Endothelial cell of umbilical vein (primary cell): ENCODE measurements around the gene EHMT1.

Experiments used
- CTCF ChIP-seq, 2 donors: IDR thresholded peaks; 1 replicate in 1 of 2; 2 replicates in 1 of 2; pipeline ENCODE4 v1.5.1; 2011; ENCODE audit warnings: low read length in 2 of 2, mild to moderate bottlenecking in 2 of 2, moderate library complexity in 2 of 2, control low read depth in 1 of 2, inconsistent platforms in 1 of 2, low read depth in 1 of 2; ENCODE audit not compliant: insufficient read depth in 1 of 2; ENCODE audit errors: extremely low read depth in 1 of 2
- EZH2 ChIP-seq: IDR thresholded peaks from 2 replicates; pipeline ENCODE4 v1.6.1; 2012; ENCODE audit warnings: borderline replicate concordance, low read depth, mild to moderate bottlenecking, moderate library complexity, low read length, inconsistent platforms; ENCODE audit not compliant: severe bottlenecking
- FOS ChIP-seq: IDR thresholded peaks from 2 replicates; pipeline ENCODE4 v1.6.1; 2011; ENCODE audit warnings: mild to moderate bottlenecking, low read length, moderate library complexity, borderline replicate concordance; ENCODE audit not compliant: insufficient read depth
- GATA2 ChIP-seq: IDR thresholded peaks from 2 replicates; pipeline ENCODE4 v1.7.0; 2011; ENCODE audit warnings: low read depth, mild to moderate bottlenecking, moderate library complexity, mixed read lengths, low read length; ENCODE audit not compliant: insufficient read length, insufficient read depth
- MAX ChIP-seq: IDR thresholded peaks from 2 replicates; pipeline ENCODE4 v1.6.1; 2011; ENCODE audit not compliant: insufficient read depth, insufficient read length
- MYC ChIP-seq: IDR thresholded peaks from one replicate; pipeline ENCODE4 v1.6.1; 2011; ENCODE audit warnings: mild to moderate bottlenecking, low read depth, low read length
- POLR2A ChIP-seq: IDR thresholded peaks from 2 replicates; pipeline ENCODE4 v1.6.1; 2012; ENCODE audit warnings: low read depth, mild to moderate bottlenecking, control low read depth, low read length
- POLR2AphosphoS5 ChIP-seq: IDR thresholded peaks from 2 replicates; pipeline ENCODE4 v1.6.1; 2012; ENCODE audit warnings: low read depth, mild to moderate bottlenecking, control low read depth, low read length, moderate library complexity; ENCODE audit not compliant: insufficient read depth

DNA sequence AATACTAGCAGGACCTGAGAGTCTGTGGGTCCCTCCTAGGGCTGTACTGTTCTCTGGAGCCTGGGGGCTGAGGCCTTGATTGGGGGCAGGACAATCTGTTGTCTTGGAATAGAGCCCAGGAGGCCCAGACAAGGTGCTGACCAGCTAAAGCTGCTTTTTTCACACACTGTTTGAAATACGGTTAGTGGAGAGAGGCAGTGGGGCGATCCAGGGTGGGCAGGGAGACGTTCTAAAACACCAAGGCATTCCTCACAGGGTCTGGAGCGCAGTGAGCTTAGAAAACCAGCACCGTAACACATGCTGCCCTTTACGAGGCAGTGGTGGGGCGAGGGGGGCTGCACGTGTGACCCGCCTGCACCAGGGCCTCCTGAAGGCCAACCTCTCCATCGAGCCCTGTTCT is 55.1 kb downstream of the EHMT1 start:
- TF ChIP-seq POLR2AphosphoS5 (no peak), CTCF (IDR thresholded peaks at IDR 0.05; ENCODE audit: extremely low read depth in 1 of 2, insufficient read depth in 1 of 2, low read depth in 1 of 2, low read length in 2 of 2) (no peak), GATA2 (no peak), POLR2A (no peak), FOS (no peak), MYC (no peak), MAX (no peak), EZH2 (no peak)
